IPS-18c (cell line): ENCODE results near the gene RNF217.
"Not testable (repeated sequence)": the region's sequence is repeated elsewhere in the genome, so short reads cannot be mapped to it uniquely, and the experiment has no call there.

Experiments
- H3K4me3 ChIP-seq: 2 replicates; pipeline ENCODE4 v1.7.0; 2013; ENCODE audit warnings: low read depth, mild to moderate bottlenecking, low read length, moderate library complexity; ENCODE audit not compliant: insufficient read depth
- H3K9me3 ChIP-seq: one replicate; pipeline ENCODE4 v1.6.1; 2013; ENCODE audit warnings: mild to moderate bottlenecking, low read length, moderate library complexity; ENCODE audit not compliant: control insufficient read depth, insufficient read depth

Gene RNF217

GRCh38 chr6:124961777-124962638 is at the start of gene RNF217:
RNF217 (plus strand) TSS chr6:124962437; CDS start chr6:124962545, 108 bp downstream.
- H3K9me3 ChIP-seq: no peaks in the 10 kb centered on the region
- H3K4me3 ChIP-seq: peak within 1 kb of the TSS; percentile 86

GRCh38 chr6:124913056-124913455 is 49.2 kb upstream of the RNF217 start:
- Histone ChIP-seq H3K4me3 (no peak overlapping the region), H3K9me3 (no peaks in the 10 kb centered on the region)

DNA sequence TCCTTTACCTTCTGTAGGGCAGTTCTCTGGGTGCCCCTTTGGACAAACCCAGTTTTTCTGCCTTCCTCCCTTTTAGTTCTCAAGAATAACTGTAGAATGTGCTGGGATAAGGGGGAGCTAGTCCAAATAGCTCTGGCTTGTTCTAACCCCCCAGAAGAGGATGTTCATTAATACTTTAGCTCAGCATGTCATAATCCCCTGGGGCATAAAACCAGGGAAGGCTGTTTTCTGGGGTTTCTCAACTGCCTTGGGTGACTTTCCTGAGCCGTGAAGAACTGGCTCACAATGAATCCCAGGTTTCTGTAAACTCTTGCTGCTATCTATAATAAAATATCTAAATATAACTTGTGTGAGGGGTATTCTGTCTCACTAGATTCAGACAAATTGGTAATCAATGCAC is 44.5 kb upstream of the RNF217 start:
- H3K4me3 ChIP-seq: no peak overlapping the region

GRCh38 chr6:124919703-124920102 is 42.5 kb upstream of the RNF217 start:
- not testable (repeated sequence) for H3K4me3 ChIP-seq, H3K9me3 ChIP-seq

More for the DNA sequence above, 44.5 kb upstream of the RNF217 start:
- H3K9me3 ChIP-seq: peaks cover 2% of the 10 kb centered on the region

DNA sequence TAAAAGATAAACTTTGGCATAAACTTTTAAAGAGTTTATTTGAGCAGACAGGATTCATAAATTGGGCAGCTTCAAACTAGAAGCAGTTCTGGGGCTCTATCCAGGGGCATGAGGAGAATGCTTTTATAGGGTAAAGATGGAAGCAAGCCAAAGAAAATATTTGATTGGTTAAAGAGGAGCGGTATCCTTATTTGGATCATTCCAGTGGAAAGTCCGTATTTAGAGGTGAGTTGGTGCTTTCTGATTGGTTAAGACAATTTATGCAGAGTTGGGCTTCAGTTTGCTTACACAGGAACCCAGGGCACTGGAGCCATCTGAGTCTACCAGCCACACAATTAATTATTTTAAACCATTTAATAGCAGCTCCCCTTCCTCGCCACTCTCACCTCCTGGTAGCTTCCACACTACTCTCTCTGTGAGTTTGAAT is 37.9 kb upstream of the RNF217 start:
- Histone ChIP-seq H3K9me3 (peaks cover 2% of the 10 kb centered on the region), H3K4me3 (no peak overlapping the region)

DNA sequence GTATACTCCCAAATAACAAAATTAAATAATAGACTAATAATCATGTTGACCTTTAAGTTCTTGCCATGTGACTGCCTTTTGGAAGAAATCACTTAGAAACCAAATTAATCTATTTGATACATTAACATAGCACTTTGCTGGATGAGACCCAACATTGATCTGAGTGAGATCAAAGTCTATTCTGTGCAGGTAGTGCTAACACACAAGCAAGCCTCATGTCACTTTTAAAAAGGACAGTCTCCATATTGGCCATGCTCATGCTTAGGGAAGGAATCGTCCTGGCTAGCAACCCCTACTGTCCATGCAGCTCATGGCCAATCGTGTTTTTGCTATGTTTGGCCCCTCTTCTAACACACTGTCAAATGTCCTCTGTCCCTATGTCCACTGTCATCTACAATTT is 35.8 kb upstream of the RNF217 start:
- Histone ChIP-seq H3K4me3 (no peak overlapping the region), H3K9me3 (no peaks in the 10 kb centered on the region)

- Histone ChIP-seq H3K4me3 (no peak overlapping the region), H3K9me3 (no peaks in the 10 kb centered on the region)
Measured at GRCh38 chr6:124927806-124928205, 34.4 kb upstream of the RNF217 start.

GRCh38 chr6:124928851-124929250 is 33.4 kb upstream of the RNF217 start:
- Histone ChIP-seq H3K9me3 (no peaks in the 10 kb centered on the region), H3K4me3 (no peak overlapping the region)

GRCh38 chr6:124937645-124938044 is 24.6 kb upstream of the RNF217 start:
- Histone ChIP-seq H3K4me3 (no peak overlapping the region), H3K9me3 (no peaks in the 10 kb centered on the region)

GRCh38 chr6:124941259-124941658 is 21.0 kb upstream of the RNF217 start:
- no peaks in the 10 kb centered on the region for H3K9me3 ChIP-seq
- H3K4me3 ChIP-seq: no peak overlapping the region

GRCh38 chr6:124943658-124944057 is 18.6 kb upstream of the RNF217 start:
- no peaks in the 10 kb centered on the region for H3K9me3 ChIP-seq
- no peak overlapping the region for H3K4me3 ChIP-seq

DNA sequence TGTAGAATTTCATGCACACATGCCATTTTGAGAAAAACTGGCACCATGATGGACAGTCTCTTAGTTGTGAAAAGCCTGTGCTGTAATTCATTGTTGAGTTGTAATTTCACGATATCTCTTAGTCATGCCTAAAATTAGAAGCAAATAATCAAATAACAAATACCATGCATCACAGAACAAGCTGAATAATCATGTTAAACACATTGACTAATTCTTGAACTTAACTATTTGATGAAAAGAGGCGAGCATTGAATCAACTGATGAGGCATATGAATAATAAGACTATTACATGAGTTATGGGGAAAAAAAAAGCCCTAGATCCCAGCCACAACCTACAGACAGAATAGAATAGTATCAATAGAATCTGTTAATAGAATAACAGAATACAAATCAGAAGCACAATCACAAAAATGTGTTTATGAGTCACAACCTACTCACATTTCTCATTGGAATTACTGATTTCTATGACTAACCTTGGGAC is 14.2 kb upstream of the RNF217 start:
- no peaks in the 10 kb centered on the region for H3K9me3 ChIP-seq
- no peak overlapping the region for H3K4me3 ChIP-seq

GRCh38 chr6:124949706-124950105 is 12.5 kb upstream of the RNF217 start:
- Histone ChIP-seq H3K9me3 (no peaks in the 10 kb centered on the region), H3K4me3 (no peak overlapping the region)

DNA sequence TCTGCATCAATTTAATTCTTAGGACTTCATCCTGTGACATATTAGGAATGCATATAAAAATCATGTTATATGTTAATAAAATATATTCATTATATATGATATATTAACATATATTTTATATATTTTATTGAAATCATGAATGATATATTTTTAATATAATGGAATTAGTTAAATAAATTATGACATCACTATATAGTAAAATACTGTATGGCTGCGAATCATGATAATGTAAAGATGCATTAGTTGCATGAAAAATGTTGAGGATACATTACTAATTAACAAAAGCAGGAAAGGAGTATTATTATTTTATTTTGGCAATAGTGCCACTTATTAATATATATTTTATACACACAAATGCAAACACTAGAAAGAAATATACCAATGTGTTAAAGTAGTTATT is 8.4 kb upstream of the RNF217 start:
- Histone ChIP-seq H3K9me3 (no peaks in the 10 kb centered on the region), H3K4me3 (no peak overlapping the region)

DNA sequence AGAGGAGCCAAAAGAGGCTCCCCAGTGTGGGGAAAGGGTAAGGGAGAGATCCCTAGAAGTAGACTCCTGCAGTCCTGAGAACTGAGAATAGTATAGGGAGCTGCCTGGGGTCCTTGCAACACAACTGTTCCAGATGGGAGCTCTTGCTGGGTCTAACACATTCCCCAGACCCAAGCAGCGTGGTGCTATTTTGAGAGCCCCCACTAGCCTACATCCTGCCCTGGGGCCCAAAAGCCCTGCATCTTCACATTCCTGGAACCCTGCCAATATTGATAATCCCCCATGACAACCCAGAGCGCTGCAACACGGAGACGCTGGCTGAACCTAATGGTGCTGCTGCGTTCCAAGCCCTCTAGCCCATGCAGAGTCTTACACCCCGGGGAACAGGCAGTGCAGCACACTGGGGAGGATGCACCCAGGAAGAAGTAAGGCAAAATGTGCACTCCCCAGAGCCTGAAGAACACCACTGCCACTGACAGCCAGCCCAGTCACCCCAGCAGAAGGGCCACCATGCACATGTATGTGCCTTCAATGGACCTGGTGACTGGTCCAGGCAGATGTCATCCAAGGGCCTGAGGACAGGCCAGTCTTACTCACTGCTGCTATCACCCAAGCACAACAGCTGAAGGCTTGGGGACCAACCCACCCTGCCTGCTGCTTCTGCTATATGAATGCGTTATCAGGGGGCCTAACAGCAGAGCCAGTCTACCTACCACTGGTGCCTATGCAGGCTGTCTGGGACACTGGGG is 7.0 kb upstream of the RNF217 start:
- Histone ChIP-seq H3K4me3 (no peak overlapping the region), H3K9me3 (no peaks in the 10 kb centered on the region)

DNA sequence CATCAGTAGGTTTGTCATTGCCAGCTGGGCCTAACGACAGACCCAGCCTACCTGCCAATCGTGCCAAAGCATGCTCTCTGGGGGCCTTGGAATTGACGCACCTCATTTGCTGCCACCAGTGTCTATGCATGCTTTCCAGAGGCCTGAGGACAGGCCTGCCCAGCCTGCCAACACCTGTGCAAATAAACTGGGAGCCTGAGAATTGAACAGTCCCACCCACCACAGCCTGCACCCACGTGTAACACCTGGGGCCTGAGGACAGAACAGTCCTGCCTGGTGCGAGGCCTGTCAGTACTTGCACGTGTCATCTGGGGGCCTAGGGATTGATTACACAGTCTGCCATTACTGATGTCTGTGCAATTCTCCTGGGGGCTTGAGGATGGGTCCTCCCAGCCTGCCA is 6.2 kb upstream of the RNF217 start:
- Histone ChIP-seq H3K4me3 (no peak overlapping the region), H3K9me3 (no peaks in the 10 kb centered on the region)

- Histone ChIP-seq H3K4me3 (no peak overlapping the region), H3K9me3 (no peaks in the 10 kb centered on the region)
Measured at GRCh38 chr6:124958149-124958548, 4.1 kb upstream of the RNF217 start.

GRCh38 chr6:124958759-124959354 is 3.4 kb upstream of the RNF217 start:
- Histone ChIP-seq H3K9me3 (no peaks in the 10 kb centered on the region), H3K4me3 (no peak overlapping the region)
